GM10266 (cell line): ENCODE measurements around the gene MAF.

Source experiments
- DNase-seq: peaks from one replicate; pipeline ENCODE4 v3.0.0; 2012; ENCODE audit errors: extremely low spot score
- CTCF ChIP-seq: IDR thresholded peaks from 2 replicates; pipeline ENCODE4 v1.5.1; 2012; ENCODE audit warnings: mild to moderate bottlenecking, low read depth; ENCODE audit not compliant: control insufficient read depth, insufficient read depth; ENCODE audit errors: missing control alignments

Gene MAF

GRCh38 chr16:79628501-79628975 is 28.0 kb upstream of the MAF start:
- TF ChIP-seq CTCF, result no peak
- DNase-seq, result no peak

- DNase-seq, result no peak
- TF ChIP-seq CTCF, result no peak
These were observed 26.6 kb upstream of the MAF start for GRCh38 chr16:79627092-79627491.

GRCh38 chr16:79625738-79626137 is 25.2 kb upstream of the MAF start:
- no peak for TF ChIP-seq CTCF
- DNase-seq, result no peak

GRCh38 chr16:79623824-79624223 is 23.3 kb upstream of the MAF start:
- TF ChIP-seq CTCF, result no peak
- no peak for DNase-seq

- DNase-seq, result no peak
- no peak for TF ChIP-seq CTCF
These were observed 22.5 kb upstream of the MAF start for GRCh38 chr16:79623062-79623461.

- no peak for TF ChIP-seq CTCF
- DNase-seq, result no peak
These were observed 20.5 kb upstream of the MAF start for GRCh38 chr16:79621027-79621426.

- DNase-seq, result no peak
- no peak for TF ChIP-seq CTCF
These were observed 18.1 kb upstream of the MAF start for GRCh38 chr16:79618692-79619050.
